Caco-2 (cell line): ENCODE data around the gene HIVEP3. TPM values are rescaled to one million over a fixed set of nuclear protein-coding genes. Genes with fewer than 3 reads are reported as not detected.
A peak's percentile ranks its signal among the peaks of the same experiment; 100 is the strongest.

Experiments
- BruUV-seq: library from RNA; stranded (reverse); fragments of 400-500 nt; replicated peaks from 2 replicates; lab custom pipeline; 2021; lab: Mats Ljungman, UMichigan
- CTCF ChIA-PET: fragments of 300-600 bp; sonication (Branson Sonifier 250); formaldehyde crosslinking; loops from one replicate; lab custom pipeline; 2022; ENCODE audit warnings: antibody characterized with exemption; lab: Charles Lee
- POLR2A ChIA-PET: fragments of 300-600 bp; sonication (Branson Sonifier 250); formaldehyde crosslinking; loops from one replicate; lab custom pipeline; 2022; ENCODE audit warnings: antibody characterized with exemption; lab: Charles Lee
- DNase-seq, 2 experiments: peaks; one replicate each; pipeline versions ENCODE4 v3.0.0 to v3.0.0-alpha.2; 2020 to 2022
- H3K27me3 ChIP-seq: replicated peaks from 2 replicates; pipeline ENCODE4 v1.6.0; 2011; ENCODE audit warnings: low read length; ENCODE audit not compliant: control insufficient read depth, insufficient read depth
- H3K36me3 ChIP-seq: 2 replicates; pipeline ENCODE4 v1.5.1; 2011; ENCODE audit warnings: low read length; ENCODE audit not compliant: control insufficient read depth, insufficient read depth
- H3K4me1 ChIP-seq: fragments of 250-450 bp; sonication (Bioruptor Pico); 2 replicates; pipeline ENCODE4 v1.5.1; 2020; ENCODE audit warnings: mild to moderate bottlenecking
- H3K4me3 ChIP-seq: 2 replicates; pipeline ENCODE4 v1.5.1; 2011; ENCODE audit warnings: low read depth, mild to moderate bottlenecking, control low read depth, low read length
- H3K9me3 ChIP-seq: fragments of 250-450 bp; sonication (Bioruptor Pico); 2 replicates; pipeline ENCODE4 v1.5.1; 2020; ENCODE audit warnings: mild to moderate bottlenecking, moderate library complexity
- H3K27ac Mint-ChIP-seq: one replicate; pipeline ENCODE4 v1.8.0; 2022; ENCODE audit warnings: mixed read lengths; ENCODE audit not compliant: unreplicated experiment
- H3K27me3 Mint-ChIP-seq: one replicate; pipeline ENCODE4 v1.8.0; 2022; ENCODE audit warnings: mixed read lengths; ENCODE audit not compliant: insufficient read depth, unreplicated experiment
- H3K36me3 Mint-ChIP-seq: one replicate; pipeline ENCODE4 v1.8.0; 2022; ENCODE audit warnings: mild to moderate bottlenecking, mixed read lengths; ENCODE audit not compliant: insufficient read depth, unreplicated experiment
- H3K4me1 Mint-ChIP-seq: one replicate; pipeline ENCODE4 v1.8.0; 2022; ENCODE audit warnings: low read depth, mixed read lengths; ENCODE audit not compliant: unreplicated experiment
- H3K4me3 Mint-ChIP-seq: one replicate; pipeline ENCODE4 v1.8.0; 2022; ENCODE audit warnings: mild to moderate bottlenecking, moderate library complexity, mixed read lengths; ENCODE audit not compliant: unreplicated experiment
- H3K9me3 Mint-ChIP-seq: one replicate; pipeline ENCODE4 v1.8.0; 2022; ENCODE audit warnings: mixed read lengths; ENCODE audit not compliant: unreplicated experiment
- intact Hi-C: fragments of 100-400 bp; cut with micrococcal nuclease; formaldehyde crosslinking; loops from one replicate; pipeline ENCODE4 v1.10.0; 2022; ENCODE audit not compliant: unreplicated experiment
- total RNA-seq: library from RNA; stranded (reverse); gene quantifications from 2 replicates; pipeline ENCODE4 v1.2.3, GENCODE V29; 2022
- TF ChIP-seq, protein P1 (sequence below), 2 experiments: fragments of 200-600 bp in 1 of 2; IDR thresholded peaks; 1 replicate in 1 of 2; 2 replicates in 1 of 2; pipeline versions ENCODE4 v1.5.1 to v1.8.0; 2011 to 2022; ENCODE audit warnings: antibody characterized with exemption in 1 of 2, control low read depth in 1 of 2, inconsistent platforms in 1 of 2, low read depth in 1 of 2, low read length in 1 of 2, mild to moderate bottlenecking in 1 of 2, moderate library complexity in 1 of 2; ENCODE audit not compliant: insufficient read depth in 1 of 2, severe bottlenecking in 1 of 2, unreplicated experiment in 1 of 2

HIVEP3 gene
- total RNA-seq, 1 experiment from 2014 or later = 0.25 TPM

DNA sequence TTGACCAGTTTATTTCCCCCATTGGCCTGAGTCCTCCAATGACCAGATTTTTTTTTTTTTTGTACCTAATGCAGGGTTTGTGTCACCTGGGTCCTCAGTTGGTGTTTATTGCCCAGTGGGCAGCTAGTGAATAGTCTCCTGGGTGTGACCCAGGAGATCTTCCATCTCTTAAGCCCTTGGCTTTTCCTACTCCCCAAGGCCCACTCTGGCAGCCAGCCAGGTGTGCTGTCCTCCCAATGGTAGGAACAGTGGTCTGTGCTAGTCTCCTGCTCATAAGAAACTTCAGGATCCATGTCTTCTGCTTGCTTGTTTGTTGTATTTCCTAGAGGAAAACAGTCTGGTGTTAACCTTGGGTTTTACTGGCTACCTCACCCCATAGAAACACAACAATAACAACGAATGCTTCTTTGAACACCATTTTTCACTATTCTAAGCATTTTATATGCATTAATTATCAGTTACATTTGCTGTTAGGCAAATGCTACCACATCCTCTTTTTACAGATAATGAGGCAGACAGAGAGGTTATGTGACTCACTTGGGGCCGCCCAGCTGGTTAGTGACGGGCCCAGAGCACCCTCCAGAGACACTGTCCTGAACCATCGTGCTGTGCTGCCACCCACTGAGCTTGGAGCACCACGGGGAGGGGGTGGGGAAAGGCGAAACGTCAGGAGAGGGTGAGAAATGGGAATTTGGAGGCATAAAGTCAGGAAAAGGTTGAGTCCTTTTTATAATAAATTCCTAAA is 107.5 kb downstream of the HIVEP3 start:
- Mint-ChIP-seq H3K4me3 (no peak overlapping the region), H3K4me1 (no peaks in the 10 kb centered on the region), H3K27me3 (no peaks in the 10 kb centered on the region), H3K27ac (no peak overlapping the region), H3K36me3 (no peaks in the 10 kb centered on the region), H3K9me3 (no peaks in the 10 kb centered on the region)
- TF ChIP-seq, protein P1, sequence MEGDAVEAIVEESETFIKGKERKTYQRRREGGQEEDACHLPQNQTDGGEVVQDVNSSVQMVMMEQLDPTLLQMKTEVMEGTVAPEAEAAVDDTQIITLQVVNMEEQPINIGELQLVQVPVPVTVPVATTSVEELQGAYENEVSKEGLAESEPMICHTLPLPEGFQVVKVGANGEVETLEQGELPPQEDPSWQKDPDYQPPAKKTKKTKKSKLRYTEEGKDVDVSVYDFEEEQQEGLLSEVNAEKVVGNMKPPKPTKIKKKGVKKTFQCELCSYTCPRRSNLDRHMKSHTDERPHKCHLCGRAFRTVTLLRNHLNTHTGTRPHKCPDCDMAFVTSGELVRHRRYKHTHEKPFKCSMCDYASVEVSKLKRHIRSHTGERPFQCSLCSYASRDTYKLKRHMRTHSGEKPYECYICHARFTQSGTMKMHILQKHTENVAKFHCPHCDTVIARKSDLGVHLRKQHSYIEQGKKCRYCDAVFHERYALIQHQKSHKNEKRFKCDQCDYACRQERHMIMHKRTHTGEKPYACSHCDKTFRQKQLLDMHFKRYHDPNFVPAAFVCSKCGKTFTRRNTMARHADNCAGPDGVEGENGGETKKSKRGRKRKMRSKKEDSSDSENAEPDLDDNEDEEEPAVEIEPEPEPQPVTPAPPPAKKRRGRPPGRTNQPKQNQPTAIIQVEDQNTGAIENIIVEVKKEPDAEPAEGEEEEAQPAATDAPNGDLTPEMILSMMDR (IDR thresholded peaks at IDR 0.05; ENCODE audit: insufficient read depth in 1 of 2, low read depth in 1 of 2, low read length in 1 of 2, severe bottlenecking in 1 of 2, unreplicated experiment in 1 of 2) = no peak
- ChIA-PET POLR2A (no interaction called here), CTCF (no interaction called here)
- no peaks in the 10 kb centered on the region for H3K36me3 ChIP-seq
- H3K9me3 ChIP-seq = no peaks in the 10 kb centered on the region
- no peak for DNase-seq
- BruUV-seq = no TSS peak
- no peaks in the 10 kb centered on the region for H3K4me1 ChIP-seq
- H3K27me3 ChIP-seq = no peaks in the 10 kb centered on the region
- intact Hi-C loops = no loop called here
- no peak overlapping the region for H3K4me3 ChIP-seq

DNA sequence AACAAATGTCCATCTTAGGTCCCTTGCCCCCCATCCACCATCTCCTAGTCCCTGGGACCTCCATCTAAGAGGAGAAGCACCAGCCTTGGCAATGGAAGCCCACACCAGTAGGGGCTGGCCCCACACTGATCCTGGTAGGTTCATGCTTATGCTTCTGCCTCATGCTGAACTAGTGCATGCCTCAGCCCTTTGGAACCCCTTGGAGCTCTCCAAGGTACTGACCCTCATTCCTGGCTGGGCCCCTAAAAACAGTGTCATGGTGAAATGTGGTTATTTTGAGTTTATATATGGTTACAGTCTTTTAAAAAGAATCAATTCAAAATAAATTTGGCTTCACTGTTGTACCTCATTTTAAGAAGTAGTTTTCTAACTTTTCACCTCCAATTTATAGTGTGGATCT is 108.3 kb downstream of the HIVEP3 start:
- H3K27me3 ChIP-seq = no peaks in the 10 kb centered on the region
- DNase-seq = peak in 1 of 2 experiments; percentile 50
- no peak overlapping the region for H3K4me3 ChIP-seq
- no peaks in the 10 kb centered on the region for H3K27me3 Mint-ChIP-seq
- intact Hi-C loops = no loop called here
- no peaks in the 10 kb centered on the region for H3K36me3 ChIP-seq
- H3K9me3 ChIP-seq = no peaks in the 10 kb centered on the region
- CTCF ChIA-PET = interaction anchor here (0.5 kb wide), 1 partner anchor 109 kb away, joined by 3 read pairs; the partner anchor contains the start of gene HIVEP3
- POLR2A ChIA-PET = interaction anchor here (0.8 kb wide), 1 partner anchor 1487 kb away, joined by 3 read pairs; no protein-coding TSS in a partner anchor
- no peaks in the 10 kb centered on the region for H3K36me3 Mint-ChIP-seq
- BruUV-seq = no TSS peak
- no peaks in the 10 kb centered on the region for H3K4me1 ChIP-seq
- H3K9me3 Mint-ChIP-seq = no peaks in the 10 kb centered on the region
- TF ChIP-seq, protein P1 (IDR thresholded peaks at IDR 0.05; ENCODE audit: insufficient read depth in 1 of 2, low read depth in 1 of 2, low read length in 1 of 2, severe bottlenecking in 1 of 2, unreplicated experiment in 1 of 2) = no peak
- no peak overlapping the region for H3K4me3 Mint-ChIP-seq
- H3K27ac Mint-ChIP-seq = no peak overlapping the region
- H3K4me1 Mint-ChIP-seq = no peaks in the 10 kb centered on the region

DNA sequence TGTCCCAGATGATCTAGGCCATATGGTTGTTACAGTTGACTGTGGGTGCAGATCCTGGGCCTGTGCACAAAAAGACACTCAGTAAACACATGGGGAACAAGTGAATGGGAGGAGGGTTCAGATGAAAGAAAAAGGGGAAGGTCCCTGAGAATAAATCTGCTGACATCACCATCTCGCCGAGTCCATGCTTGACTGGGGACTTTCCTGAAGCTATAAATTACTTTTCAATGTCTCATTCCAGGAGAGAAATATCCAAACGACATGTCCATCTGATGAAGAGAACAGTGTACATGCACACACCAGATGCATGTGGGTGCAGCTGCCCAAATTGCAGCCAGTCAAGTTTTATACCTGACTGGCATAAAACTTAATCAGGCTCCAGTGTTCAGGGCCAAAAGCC is 109.0 kb downstream of the HIVEP3 start:
- Mint-ChIP-seq H3K27me3 (no peaks in the 10 kb centered on the region), H3K9me3 (no peaks in the 10 kb centered on the region), H3K4me1 (no peaks in the 10 kb centered on the region), H3K27ac (no peak overlapping the region), H3K4me3 (no peak overlapping the region), H3K36me3 (no peaks in the 10 kb centered on the region)
- ChIA-PET CTCF (no interaction called here), POLR2A (no interaction called here)
- no peak for DNase-seq
- BruUV-seq = no TSS peak
- Histone ChIP-seq H3K36me3 (no peaks in the 10 kb centered on the region), H3K4me1 (no peaks in the 10 kb centered on the region), H3K27me3 (no peaks in the 10 kb centered on the region), H3K4me3 (no peak overlapping the region), H3K9me3 (no peaks in the 10 kb centered on the region)
- intact Hi-C loops = no loop called here
- TF ChIP-seq, protein P1 (IDR thresholded peaks at IDR 0.05; ENCODE audit: insufficient read depth in 1 of 2, low read depth in 1 of 2, low read length in 1 of 2, severe bottlenecking in 1 of 2, unreplicated experiment in 1 of 2) = no peak
